HCT116 (cell line): Measurements from ENCODE around the gene RGS18. TPM values are rescaled to one million over a fixed set of nuclear protein-coding genes. Genes with fewer than 3 reads are reported as not detected.

Experiments
- ATAC-seq: fragments of 200-7000 bp; cut with Tn5 transposase; 2 replicates; pipeline ENCODE4 v1.9.1; 2020; ENCODE audit warnings: mild to moderate bottlenecking, moderate library complexity
- BruUV-seq: library from RNA; stranded (reverse); fragments of 400-500 nt; replicated peaks from 2 replicates; lab custom pipeline; 2021; lab: Mats Ljungman, UMichigan
- CTCF ChIA-PET: fragments of 300-600 bp; sonication (Branson Sonifier 250); formaldehyde crosslinking; loops from one replicate; lab custom pipeline; 2021; ENCODE audit warnings: antibody characterized with exemption; lab: Charles Lee
- POLR2A ChIA-PET: fragments of 300-600, 350-600 bp; sonication (Branson Sonifier 250); formaldehyde crosslinking; loops from one replicate; lab custom pipeline; 2021; ENCODE audit warnings: antibody characterized with exemption; lab: Charles Lee
- RAD21 ChIA-PET, 2 experiments: fragments of 300-600 bp; sonication (Branson Sonifier 250); formaldehyde crosslinking; loops; one replicate each; lab custom pipeline; 2023; ENCODE audit warnings: low total read pairs in 2 of 2; ENCODE audit not compliant: uncharacterized antibody in 2 of 2, unreplicated experiment in 2 of 2, low non-redundant PET in 1 of 2; lab: Charles Lee
- DNase-seq: peaks from one replicate; pipeline ENCODE4 v3.0.0-alpha.2; 2010; ENCODE audit warnings: low read depth, low spot score
- H2AFZ ChIP-seq: fragments of 200-600 bp; shearing (Covaris generic), sonication (generic); 2 replicates; pipeline ENCODE4 v1.6.1; 2017; ENCODE audit warnings: low read depth, mixed run types, mixed read lengths, antibody characterized with exemption, low read length; ENCODE audit not compliant: poor library complexity, severe bottlenecking
- H3K27ac ChIP-seq: 2 replicates; pipeline ENCODE4 v1.5.1; 2012; ENCODE audit warnings: low read depth, low read length
- H3K27me3 ChIP-seq: fragments of 200-600 bp; sonication (generic); 2 replicates; pipeline ENCODE4 v1.6.1; 2016; ENCODE audit warnings: mixed run types, low read length, mixed read lengths; ENCODE audit not compliant: insufficient read depth
- H3K36me3 ChIP-seq, 2 experiments: fragments of 200-500 bp in 1 of 2; fragments of 200-600 bp in 1 of 2; sonication (Bioruptor generic) in 1 of 2; sonication (generic) in 1 of 2; 2 replicates each; pipeline versions ENCODE4 v1.5.1 to v1.6.1; 2014 to 2016; ENCODE audit warnings: low read length in 2 of 2, inconsistent platforms in 1 of 2, mixed read lengths in 1 of 2, mixed run types in 1 of 2; ENCODE audit not compliant: insufficient read depth in 2 of 2, control insufficient read depth in 1 of 2
- H3K4me1 ChIP-seq, 2 experiments: fragments of 200-600 bp in 1 of 2; sonication (generic) in 1 of 2; 2 replicates each; pipeline versions ENCODE4 v1.5.1 to v1.6.1; 2012 to 2017; ENCODE audit warnings: low read length in 2 of 2, inconsistent platforms in 1 of 2, mild to moderate bottlenecking in 1 of 2, mixed read lengths in 1 of 2, mixed run types in 1 of 2, moderate library complexity in 1 of 2; ENCODE audit not compliant: insufficient read depth in 2 of 2, control insufficient read depth in 1 of 2
- H3K4me2 ChIP-seq: fragments of 200-600 bp; sonication (generic); 2 replicates; pipeline ENCODE4 v1.6.1; 2017; ENCODE audit warnings: mixed run types, low read length, mixed read lengths
- H3K4me3 ChIP-seq, 2 experiments: fragments of 200-600 bp in 1 of 2; sonication (generic) in 1 of 2; replicated peaks in 1 of 2; 2 replicates each; pipeline ENCODE4 v1.5.1; 2011 to 2016; ENCODE audit warnings: low read length in 2 of 2, control low read depth in 1 of 2, low read depth in 1 of 2, mild to moderate bottlenecking in 1 of 2, mixed read lengths in 1 of 2, mixed run types in 1 of 2
- H3K79me2 ChIP-seq: fragments of 200-600 bp; sonication (generic); 2 replicates; pipeline ENCODE4 v1.6.1; 2017; ENCODE audit warnings: mild to moderate bottlenecking, mixed run types, low read length, moderate library complexity, mixed read lengths; ENCODE audit not compliant: insufficient read depth
- H3K9ac ChIP-seq: fragments of 200-600 bp; sonication (generic); 2 replicates; pipeline ENCODE4 v1.6.1; 2016; ENCODE audit warnings: low read length, mixed read lengths
- H3K9me2 ChIP-seq: fragments of 200-600 bp; sonication (generic), shearing (Covaris generic); 2 replicates; pipeline ENCODE4 v1.6.1; 2017; ENCODE audit warnings: mixed run types, mild to moderate bottlenecking, moderate library complexity; ENCODE audit not compliant: insufficient read depth
- H3K9me3 ChIP-seq, 2 experiments: fragments of 200-500 bp in 1 of 2; fragments of 200-600 bp in 1 of 2; sonication (Bioruptor generic) in 1 of 2; sonication (generic) in 1 of 2; 2 replicates each; pipeline ENCODE4 v1.6.1; 2014 to 2017; ENCODE audit warnings: low read length in 2 of 2, mixed read lengths in 2 of 2, inconsistent platforms in 1 of 2, low read depth in 1 of 2, mild to moderate bottlenecking in 1 of 2, mixed run types in 1 of 2, moderate library complexity in 1 of 2; ENCODE audit not compliant: control insufficient read depth in 1 of 2, insufficient read depth in 1 of 2
- H4K20me1 ChIP-seq: fragments of 200-600 bp; sonication (generic), shearing (Covaris generic); 2 replicates; pipeline ENCODE4 v1.6.1; 2017; ENCODE audit warnings: mixed run types, mild to moderate bottlenecking, moderate library complexity; ENCODE audit not compliant: insufficient read depth
- EZH2phosphoT487 ChIP-seq: fragments of 200-600 bp; IDR thresholded peaks from 2 replicates; pipeline ENCODE4 v1.6.1; 2018; ENCODE audit warnings: antibody characterized with exemption, borderline replicate concordance
- POLR2A ChIP-seq: IDR thresholded peaks from 2 replicates; pipeline ENCODE4 v1.7.0; 2011; ENCODE audit warnings: borderline replicate concordance; ENCODE audit not compliant: insufficient read depth, insufficient read length; ENCODE audit errors: extremely low read depth
- RAD21 ChIP-seq: IDR thresholded peaks from 2 replicates; pipeline ENCODE4 v1.6.1; 2012; ENCODE audit warnings: low read depth, mild to moderate bottlenecking
- SIN3A ChIP-seq: IDR thresholded peaks from 2 replicates; pipeline ENCODE4 v1.6.1; 2012; ENCODE audit warnings: low read depth
- SP1 ChIP-seq: IDR thresholded peaks from 2 replicates; pipeline ENCODE4 v1.6.1; 2012; ENCODE audit warnings: low read depth
- SRF ChIP-seq: IDR thresholded peaks from 2 replicates; pipeline ENCODE4 v1.6.1; 2012; ENCODE audit warnings: low read depth
- intact Hi-C: fragments of 100-400 bp; cut with micrococcal nuclease; formaldehyde crosslinking; loops from 2 replicates; pipeline ENCODE4 v1.10.0; 2022
- total RNA-seq: library from RNA; stranded (reverse); gene quantifications from one replicate; pipeline ENCODE4 v1.2.1, GENCODE V29; 2021; ENCODE audit not compliant: unreplicated experiment
- TF ChIP-seq, protein P1 (sequence below): IDR thresholded peaks from 2 replicates; pipeline ENCODE4 v1.6.1; 2012; ENCODE audit warnings: low read depth
- TF ChIP-seq, protein P2 (sequence below), 3 experiments: fragments of 200-600 bp in 1 of 3; sonication (generic) in 1 of 3; IDR thresholded peaks in 2 of 3; conservative IDR thresholded peaks in 1 of 3; 2 replicates each; pipeline ENCODE4 v1.5.1; 2012 to 2017; ENCODE audit warnings: low read depth in 2 of 3, low read length in 2 of 3, antibody characterized with exemption in 1 of 3, borderline replicate concordance in 1 of 3, control low read depth in 1 of 3, mild to moderate bottlenecking in 1 of 3, mixed read lengths in 1 of 3, mixed run types in 1 of 3, moderate library complexity in 1 of 3; ENCODE audit not compliant: insufficient read depth in 1 of 3

Gene RGS18
- total RNA-seq, 1 experiment from 2014 or later, result not detected

DNA sequence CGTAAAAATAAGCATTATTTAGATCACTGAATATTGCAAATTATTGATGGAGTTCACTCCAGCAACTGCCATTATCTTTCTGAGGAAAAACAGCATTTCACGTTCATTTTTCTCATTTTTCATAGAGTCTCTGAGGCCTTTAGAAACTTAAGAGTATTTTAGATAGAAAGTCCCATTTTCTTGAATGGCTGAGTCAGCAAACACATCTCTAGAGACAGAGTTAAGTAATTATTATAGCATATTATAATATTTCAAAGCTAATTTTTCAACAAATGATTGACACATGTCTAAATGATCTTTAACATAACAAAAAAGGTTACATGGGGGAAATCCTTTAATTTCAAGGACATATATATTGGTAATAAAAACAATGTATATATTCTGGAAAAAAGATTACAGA, 31.8 kb downstream of the RGS18 start:
- CTCF ChIA-PET, result no interaction called here
- no peak for DNase-seq
- no peak for ATAC-seq

More for the DNA sequence above, 31.8 kb downstream of the RGS18 start:
- POLR2A ChIA-PET, result no interaction called here
- BruUV-seq, result no TSS peak
- H2AFZ ChIP-seq, result no peak overlapping the region
- H3K27me3 ChIP-seq, result no peaks in the 10 kb centered on the region
- no peak overlapping the region for H3K27ac ChIP-seq
- no peaks in the 10 kb centered on the region for H3K36me3 ChIP-seq
- H3K9ac ChIP-seq, result no peak overlapping the region
- no peaks in the 10 kb centered on the region for H3K9me3 ChIP-seq
- RAD21 ChIA-PET, result no interaction called here
- no peak overlapping the region for H3K4me2 ChIP-seq
- no peaks in the 10 kb centered on the region for H3K79me2 ChIP-seq
- H3K4me3 ChIP-seq, result no peak overlapping the region
- H4K20me1 ChIP-seq, result no peaks in the 10 kb centered on the region
- H3K4me1 ChIP-seq, result no peaks in the 10 kb centered on the region
- TF ChIP-seq SP1 (no peak), SRF (no peak), RAD21 (no peak), POLR2A (no peak), EZH2phosphoT487 (no peak), SIN3A (no peak)
- TF ChIP-seq, protein P1, sequence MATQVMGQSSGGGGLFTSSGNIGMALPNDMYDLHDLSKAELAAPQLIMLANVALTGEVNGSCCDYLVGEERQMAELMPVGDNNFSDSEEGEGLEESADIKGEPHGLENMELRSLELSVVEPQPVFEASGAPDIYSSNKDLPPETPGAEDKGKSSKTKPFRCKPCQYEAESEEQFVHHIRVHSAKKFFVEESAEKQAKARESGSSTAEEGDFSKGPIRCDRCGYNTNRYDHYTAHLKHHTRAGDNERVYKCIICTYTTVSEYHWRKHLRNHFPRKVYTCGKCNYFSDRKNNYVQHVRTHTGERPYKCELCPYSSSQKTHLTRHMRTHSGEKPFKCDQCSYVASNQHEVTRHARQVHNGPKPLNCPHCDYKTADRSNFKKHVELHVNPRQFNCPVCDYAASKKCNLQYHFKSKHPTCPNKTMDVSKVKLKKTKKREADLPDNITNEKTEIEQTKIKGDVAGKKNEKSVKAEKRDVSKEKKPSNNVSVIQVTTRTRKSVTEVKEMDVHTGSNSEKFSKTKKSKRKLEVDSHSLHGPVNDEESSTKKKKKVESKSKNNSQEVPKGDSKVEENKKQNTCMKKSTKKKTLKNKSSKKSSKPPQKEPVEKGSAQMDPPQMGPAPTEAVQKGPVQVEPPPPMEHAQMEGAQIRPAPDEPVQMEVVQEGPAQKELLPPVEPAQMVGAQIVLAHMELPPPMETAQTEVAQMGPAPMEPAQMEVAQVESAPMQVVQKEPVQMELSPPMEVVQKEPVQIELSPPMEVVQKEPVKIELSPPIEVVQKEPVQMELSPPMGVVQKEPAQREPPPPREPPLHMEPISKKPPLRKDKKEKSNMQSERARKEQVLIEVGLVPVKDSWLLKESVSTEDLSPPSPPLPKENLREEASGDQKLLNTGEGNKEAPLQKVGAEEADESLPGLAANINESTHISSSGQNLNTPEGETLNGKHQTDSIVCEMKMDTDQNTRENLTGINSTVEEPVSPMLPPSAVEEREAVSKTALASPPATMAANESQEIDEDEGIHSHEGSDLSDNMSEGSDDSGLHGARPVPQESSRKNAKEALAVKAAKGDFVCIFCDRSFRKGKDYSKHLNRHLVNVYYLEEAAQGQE, result no peak
- TF ChIP-seq, protein P2, sequence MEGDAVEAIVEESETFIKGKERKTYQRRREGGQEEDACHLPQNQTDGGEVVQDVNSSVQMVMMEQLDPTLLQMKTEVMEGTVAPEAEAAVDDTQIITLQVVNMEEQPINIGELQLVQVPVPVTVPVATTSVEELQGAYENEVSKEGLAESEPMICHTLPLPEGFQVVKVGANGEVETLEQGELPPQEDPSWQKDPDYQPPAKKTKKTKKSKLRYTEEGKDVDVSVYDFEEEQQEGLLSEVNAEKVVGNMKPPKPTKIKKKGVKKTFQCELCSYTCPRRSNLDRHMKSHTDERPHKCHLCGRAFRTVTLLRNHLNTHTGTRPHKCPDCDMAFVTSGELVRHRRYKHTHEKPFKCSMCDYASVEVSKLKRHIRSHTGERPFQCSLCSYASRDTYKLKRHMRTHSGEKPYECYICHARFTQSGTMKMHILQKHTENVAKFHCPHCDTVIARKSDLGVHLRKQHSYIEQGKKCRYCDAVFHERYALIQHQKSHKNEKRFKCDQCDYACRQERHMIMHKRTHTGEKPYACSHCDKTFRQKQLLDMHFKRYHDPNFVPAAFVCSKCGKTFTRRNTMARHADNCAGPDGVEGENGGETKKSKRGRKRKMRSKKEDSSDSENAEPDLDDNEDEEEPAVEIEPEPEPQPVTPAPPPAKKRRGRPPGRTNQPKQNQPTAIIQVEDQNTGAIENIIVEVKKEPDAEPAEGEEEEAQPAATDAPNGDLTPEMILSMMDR (IDR thresholded peaks at IDR 0.05 in 2 of 3, conservative IDR thresholded peaks at IDR 0.05 in 1 of 3; ENCODE audit: borderline replicate concordance in 1 of 3, insufficient read depth in 1 of 3, low read depth in 2 of 3, low read length in 2 of 3), result no peak
- no peaks in the 10 kb centered on the region for H3K9me2 ChIP-seq
- intact Hi-C loops, result no loop called here
